LoVo (cell line): ENCODE measurements around the gene RAB32.

Source experiments
- DNase-seq: peaks from one replicate; pipeline ENCODE4 v3.0.0-alpha.2; 2016; ENCODE audit warnings: low spot score

The RAB32 gene

DNA sequence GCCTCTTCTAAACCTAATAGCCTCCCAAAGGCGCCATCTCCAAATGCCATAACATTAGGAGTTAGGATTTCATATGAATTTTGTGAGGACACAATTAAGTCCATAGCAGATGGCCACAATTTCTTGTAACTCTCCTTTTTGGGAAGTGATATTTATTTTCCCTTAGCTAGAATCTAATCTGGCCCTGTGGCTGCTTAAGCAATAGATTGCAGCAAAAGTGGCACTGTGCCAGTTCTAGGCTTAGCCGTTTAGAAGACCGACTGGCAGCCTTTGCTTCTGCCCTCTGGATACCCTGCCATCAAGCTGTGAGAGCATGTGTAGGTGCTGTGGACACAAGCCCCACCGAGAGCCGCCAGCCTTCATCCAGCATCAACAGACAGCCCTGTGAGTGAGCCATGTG, 39.2 kb downstream of the RAB32 start:
- no peak for DNase-seq

DNA sequence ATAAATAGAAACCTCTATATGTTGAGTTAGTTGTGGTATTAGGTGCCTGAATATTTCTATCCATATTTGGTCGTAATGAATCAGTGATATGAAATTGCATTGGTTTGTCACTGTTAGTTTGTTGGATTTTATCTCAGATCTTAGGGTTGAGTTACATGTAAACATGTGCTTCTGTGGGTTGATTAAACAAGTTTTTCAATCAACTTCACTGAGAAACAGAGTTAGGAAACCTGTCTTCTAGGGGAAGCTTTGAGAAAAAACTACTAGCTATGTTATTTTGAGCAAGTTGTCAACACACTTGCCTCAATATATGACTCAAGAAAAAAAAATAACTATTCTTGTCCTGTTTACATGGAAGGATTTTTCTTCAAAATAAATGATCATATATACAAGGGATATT, 40.3 kb downstream of the RAB32 start:
- no peak for DNase-seq

DNA sequence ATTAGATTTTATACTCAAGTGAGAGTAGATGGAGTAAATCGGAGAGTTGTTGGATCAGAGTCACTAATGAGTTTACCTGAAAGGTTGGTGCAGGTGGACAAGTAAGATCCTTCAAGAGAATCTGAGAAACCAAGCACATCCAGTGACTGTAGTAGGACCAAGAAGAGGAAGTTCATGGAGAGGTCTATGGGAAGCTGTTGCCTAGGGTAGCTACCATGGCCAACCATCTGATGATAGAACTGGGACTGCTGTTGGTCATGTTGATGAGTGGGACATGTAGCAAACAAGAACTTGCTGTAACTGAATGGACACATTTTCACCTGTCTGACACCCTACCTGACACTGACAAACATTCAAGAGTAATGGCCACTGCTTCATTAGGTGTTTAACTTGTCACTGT, 43.8 kb downstream of the RAB32 start:
- DNase-seq = no peak

DNA sequence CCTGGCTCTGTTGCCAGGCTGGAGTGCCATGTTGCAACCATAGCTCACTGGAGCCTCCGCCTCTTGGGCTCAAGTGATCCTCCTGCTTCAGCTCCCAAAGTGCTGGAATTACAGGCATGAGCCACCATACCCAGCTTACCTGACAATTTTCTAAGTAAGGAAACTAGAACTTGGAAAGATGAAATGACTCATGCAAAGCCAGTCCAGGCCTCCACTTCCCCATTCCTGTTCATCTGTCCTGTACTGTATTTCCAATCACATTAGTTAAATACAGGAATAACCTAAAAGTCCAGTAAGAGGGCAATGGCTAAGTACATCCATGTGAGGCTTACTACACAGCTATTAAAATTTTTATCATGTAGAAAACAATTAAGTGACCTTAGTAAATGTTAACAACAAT, 46.9 kb downstream of the RAB32 start:
- DNase-seq = no peak

DNA sequence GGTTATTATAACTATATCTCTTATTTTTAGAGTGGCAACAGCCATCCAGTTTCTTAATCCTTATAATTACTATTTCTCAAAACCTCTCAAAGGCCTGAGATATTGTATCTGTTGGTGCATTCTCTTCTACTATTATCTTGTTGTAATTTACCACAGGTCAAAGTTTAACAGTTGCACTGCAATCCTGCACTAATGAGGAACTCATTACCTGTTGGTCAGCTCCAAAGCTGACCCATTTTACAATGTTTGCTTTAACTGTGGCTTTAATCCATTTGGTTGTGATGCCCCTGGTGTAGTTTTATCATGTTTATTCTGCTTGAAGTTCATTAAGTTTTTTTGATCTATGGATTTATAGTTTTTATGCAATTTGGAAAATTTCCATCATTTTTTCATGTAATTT, 48.8 kb downstream of the RAB32 start:
- no peak for DNase-seq

DNA sequence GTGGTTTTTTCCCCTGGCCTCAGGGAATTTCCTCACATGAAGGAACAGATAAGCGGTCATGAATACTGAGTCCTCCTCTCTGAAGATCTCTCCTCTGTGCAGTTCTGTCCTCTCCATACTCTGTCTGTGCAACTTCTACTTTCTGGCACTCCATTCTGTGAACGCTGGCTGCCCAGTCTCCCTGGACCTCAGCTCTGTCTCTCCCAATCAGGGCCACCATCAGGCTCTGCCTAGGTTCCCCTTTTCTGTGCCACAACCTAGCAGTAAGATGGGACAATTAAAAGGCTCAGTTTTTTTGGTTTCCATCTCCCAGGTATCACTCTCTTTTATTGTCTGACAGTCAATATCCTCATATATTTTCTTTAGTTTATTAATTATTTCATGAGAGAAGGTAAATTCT, 50.4 kb downstream of the RAB32 start:
- no peak for DNase-seq

DNA sequence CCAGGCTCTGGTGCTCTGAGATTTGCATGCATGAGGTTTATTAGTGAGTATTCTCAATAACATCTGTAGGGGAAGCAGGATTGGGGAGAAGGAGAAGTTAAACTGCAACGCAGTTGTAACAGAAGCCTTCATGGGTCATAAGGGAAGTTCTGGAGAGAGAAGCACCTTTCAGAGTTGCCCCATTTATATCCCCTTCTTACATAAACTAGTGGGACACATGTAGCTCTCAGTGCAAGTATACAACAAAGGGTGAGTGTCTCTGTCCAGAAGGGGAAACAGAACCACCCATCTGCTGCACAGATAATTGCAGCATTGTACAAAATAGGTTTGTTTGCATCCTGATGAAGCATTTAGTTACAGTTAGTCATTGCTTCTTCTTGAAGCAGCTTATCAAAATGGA, 50.9 kb downstream of the RAB32 start:
- DNase-seq = no peak

DNA sequence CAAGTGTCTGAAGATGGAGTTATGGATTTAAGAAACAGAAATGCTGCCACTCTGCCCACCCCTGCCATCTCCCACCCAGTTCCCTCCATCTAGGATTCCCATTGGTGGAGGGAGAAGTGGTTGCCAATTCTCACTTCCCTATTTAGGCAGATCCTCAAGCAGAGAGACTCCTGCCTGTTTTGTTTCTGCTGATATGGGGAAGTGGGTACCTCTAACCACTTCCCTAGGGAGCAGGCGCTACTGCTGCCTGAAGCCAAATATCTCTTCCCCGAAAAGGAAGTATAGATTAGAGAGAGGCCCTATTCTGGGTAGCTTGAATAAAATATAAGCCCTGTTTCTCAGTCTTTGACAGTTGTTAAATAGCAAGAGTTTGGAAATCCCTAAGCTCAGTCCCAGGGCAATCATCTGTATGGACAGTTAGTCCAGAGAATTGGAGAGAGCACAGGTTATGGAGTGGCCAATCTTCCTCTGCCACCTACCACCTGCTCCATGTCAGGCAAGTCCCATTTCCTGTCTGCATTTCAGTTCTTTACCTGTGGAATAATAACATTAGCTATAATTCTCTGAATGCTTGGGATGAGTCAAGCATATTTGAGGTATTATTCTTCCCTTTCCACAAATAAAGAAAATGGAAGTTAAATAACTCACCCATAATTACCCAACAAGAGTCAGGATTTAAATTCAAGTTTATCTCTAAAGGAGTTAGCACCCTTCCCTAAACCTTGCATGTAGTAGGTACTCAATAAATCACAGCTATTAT, 52.5 kb downstream of the RAB32 start:
- no peak for DNase-seq

DNA sequence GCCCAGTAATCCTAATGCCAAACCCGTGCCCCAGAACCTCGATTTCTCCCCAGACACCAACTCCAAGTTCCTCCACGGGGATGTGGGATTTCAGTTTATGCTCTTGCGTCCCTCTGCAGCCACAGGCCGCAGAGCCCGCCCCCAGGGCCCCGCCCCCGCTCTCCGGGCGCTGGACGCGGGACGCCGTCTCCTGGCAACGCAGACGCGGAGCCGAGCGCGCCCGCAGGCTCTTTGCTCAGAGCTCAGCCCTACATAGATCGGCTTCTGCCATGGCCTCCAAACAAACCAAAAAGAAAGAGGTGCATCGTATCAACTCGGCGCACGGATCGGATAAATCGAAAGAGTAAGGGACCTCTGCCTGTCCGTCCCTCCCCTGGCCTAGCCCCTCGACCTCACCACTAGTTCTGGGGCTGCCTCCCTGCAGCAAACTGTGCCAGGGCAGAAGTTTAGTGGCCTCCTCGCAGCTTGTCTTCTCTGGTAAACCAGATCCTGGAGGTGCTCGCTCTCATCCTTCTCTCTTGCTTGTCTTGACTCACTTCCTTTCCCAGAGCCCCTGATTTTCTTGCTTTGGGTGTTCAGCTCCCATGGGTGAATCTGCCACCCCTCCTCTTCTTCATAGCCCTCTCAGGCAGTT, 55.3 kb downstream of the RAB32 start, which contains the start of gene ADGB:
TSS of gene ADGB (plus strand) at position 201 of the 634 bp plus-strand sequence. CDS start at position 270, 69 bp downstream.
- DNase-seq = peak; percentile 22

DNA sequence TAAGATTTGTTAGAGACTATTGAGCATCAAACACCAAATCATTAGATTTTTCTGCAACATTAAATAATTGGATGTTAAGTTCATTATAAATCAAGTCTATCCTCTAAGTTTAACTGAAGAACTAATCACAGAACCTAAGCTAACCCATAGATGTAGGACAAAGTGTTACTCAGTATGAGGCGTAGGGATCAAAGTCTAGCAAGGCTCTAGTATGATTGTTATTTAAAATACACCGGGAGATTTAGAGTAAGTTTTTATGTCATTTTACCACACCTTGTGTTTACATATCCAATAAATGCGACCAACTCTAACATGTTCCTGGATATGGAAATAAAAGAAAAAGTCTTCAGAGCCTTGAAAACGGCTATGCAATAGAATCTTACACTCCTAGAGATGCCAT, 57.7 kb downstream of the RAB32 start:
- no peak for DNase-seq

DNA sequence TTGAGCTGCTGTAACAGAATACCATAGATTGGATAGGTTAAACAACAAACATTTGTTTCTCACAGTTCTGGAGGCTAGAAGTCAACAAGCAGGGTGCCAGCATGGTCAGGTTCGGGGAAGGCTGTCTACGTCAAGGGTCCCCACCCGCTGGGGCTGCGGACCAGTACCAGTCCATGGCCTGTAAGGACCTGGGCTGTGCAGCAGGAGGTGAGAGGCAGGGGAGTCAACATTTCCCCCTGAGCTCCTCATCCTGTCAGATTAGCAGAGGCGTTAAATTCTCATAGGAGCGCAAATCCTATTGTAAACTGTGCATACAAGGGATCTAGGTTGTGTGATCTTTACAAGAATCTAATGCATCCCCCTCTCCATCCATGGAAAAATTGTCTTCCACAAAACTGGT, 58.9 kb downstream of the RAB32 start:
- no peak for DNase-seq
